Measurements from ENCODE around the gene MMD. TPM values are rescaled to one million over a fixed set of nuclear protein-coding genes. Genes with fewer than 3 reads are reported as not detected.
A peak's percentile ranks its signal among the peaks of the same experiment; 100 is the strongest.
"Not testable (repeated sequence)": the region's sequence is repeated elsewhere in the genome, so short reads cannot be mapped to it uniquely, and the experiment has no call there.

The MMD gene
- total and polyA plus RNA-seq, 5 donors: 10.3 to 19.0 (median 10.8) TPM

- no peaks in the 10 kb centered on the region for H3K4me1 ChIP-seq (ENCODE audit: control insufficient read depth, insufficient read depth, low read length)
- no peak overlapping the region for H3K4me3 ChIP-seq (ENCODE audit: low read length)
- no peak for DNase-seq
- 84% methylated on average over 4 of the region's 4 CpGs for WGBS
- H3K9me3 ChIP-seq (ENCODE audit: control insufficient read depth, low read length): no peaks in the 10 kb centered on the region
- ATAC-seq: no peak
- no peaks in the 10 kb centered on the region for H3K27me3 ChIP-seq (ENCODE audit: control insufficient read depth, insufficient read depth)
- H3K27ac ChIP-seq (ENCODE audit: low read length): no peak overlapping the region
- intact Hi-C loops (cut with DNase I): loop anchor here in 1 of 4 donors (10.0 kb wide), 1 partner anchor 82 kb away; the partner anchor contains the start of gene SMIM36
Observed at GRCh38 chr17:55432358-55433028, 10.9 kb upstream of the MMD start.

GRCh38 chr17:55431914-55432313, 10.3 kb upstream of the MMD start:
- no CpG with 5 or more reads among the region's 1 CpG for WGBS
- H3K4me1 ChIP-seq (ENCODE audit: control insufficient read depth, insufficient read depth, low read length); DNase-seq; H3K4me3 ChIP-seq (ENCODE audit: low read length); ATAC-seq; H3K27me3 ChIP-seq (ENCODE audit: control insufficient read depth, insufficient read depth); H3K9me3 ChIP-seq (ENCODE audit: control insufficient read depth, low read length); H3K27ac ChIP-seq (ENCODE audit: low read length): not testable (repeated sequence)
- intact Hi-C loops (cut with DNase I): loop anchor here in 1 of 4 donors (10.0 kb wide), 1 partner anchor 83 kb away; the partner anchor contains the start of gene SMIM36

- no peaks in the 10 kb centered on the region for H3K9me3 ChIP-seq (ENCODE audit: control insufficient read depth, low read length)
- no peak overlapping the region for H3K27ac ChIP-seq (ENCODE audit: low read length)
- DNase-seq (no peak), ATAC-seq (peak in 1 of 2 donors; percentile 24)
- intact Hi-C loops (cut with DNase I): loop anchor here in 1 of 4 donors (10.0 kb wide), 1 partner anchor 84 kb away; the partner anchor contains the start of gene SMIM36
- H3K27me3 ChIP-seq (ENCODE audit: control insufficient read depth, insufficient read depth): no peaks in the 10 kb centered on the region
- no peaks in the 10 kb centered on the region for H3K4me1 ChIP-seq (ENCODE audit: control insufficient read depth, insufficient read depth, low read length)
- WGBS: 44% methylated on average over 4 of the region's 4 CpGs
- H3K4me3 ChIP-seq (ENCODE audit: low read length): no peak overlapping the region
Observed at GRCh38 chr17:55430541-55431288, 9.1 kb upstream of the MMD start.

- ATAC-seq: no peak
- Histone ChIP-seq H3K4me3 (ENCODE audit: low read length) (no peak overlapping the region), H3K27ac (ENCODE audit: low read length) (no peak overlapping the region), H3K4me1 (ENCODE audit: control insufficient read depth, insufficient read depth, low read length) (no peaks in the 10 kb centered on the region), H3K9me3 (ENCODE audit: control insufficient read depth, low read length) (no peaks in the 10 kb centered on the region), H3K27me3 (ENCODE audit: control insufficient read depth, insufficient read depth) (no peaks in the 10 kb centered on the region)
- WGBS: 95% methylated on average over 2 of the region's 2 CpGs
- no peak for DNase-seq
- intact Hi-C loops (cut with DNase I): no loop called here
Observed at GRCh38 chr17:55427587-55427882, 5.9 kb upstream of the MMD start.

DNA sequence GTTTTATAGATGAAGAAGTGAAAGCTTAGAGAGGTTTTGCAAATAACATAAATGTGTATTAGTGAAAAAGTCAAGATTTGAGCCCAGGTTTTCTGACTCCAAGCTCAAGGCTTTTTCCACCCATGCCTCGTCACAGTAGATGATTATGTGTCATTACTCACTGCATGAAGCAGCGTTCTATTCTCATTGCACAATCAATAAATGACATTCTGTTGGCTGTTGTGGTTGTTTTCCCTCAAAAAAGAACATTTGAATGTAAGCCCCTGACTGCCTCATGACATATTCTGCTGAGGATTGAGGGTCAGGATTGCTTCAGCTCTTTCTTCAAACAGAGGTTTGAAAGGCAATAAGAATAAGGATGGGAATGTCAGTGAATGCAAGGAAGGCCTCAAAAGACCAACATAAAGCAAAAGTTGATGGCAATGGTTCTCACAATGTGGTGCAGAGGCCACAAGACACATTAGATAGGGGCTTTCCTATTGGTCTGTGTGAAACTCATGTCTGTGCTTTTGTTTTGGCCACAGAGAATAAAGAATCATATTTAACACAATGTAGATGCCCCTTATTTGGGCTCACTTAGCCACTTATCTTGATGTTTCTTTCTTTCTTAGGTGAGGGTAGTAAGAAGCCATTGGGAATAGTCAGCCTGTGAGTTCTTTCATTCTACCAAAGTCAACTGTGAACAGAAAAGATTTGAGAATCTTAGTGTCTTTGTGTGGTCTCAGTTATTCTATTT, 5.4 kb upstream of the MMD start:
- intact Hi-C loops (cut with DNase I): no loop called here
- Histone ChIP-seq H3K9me3 (ENCODE audit: control insufficient read depth, low read length) (no peaks in the 10 kb centered on the region), H3K4me1 (ENCODE audit: control insufficient read depth, insufficient read depth, low read length) (no peaks in the 10 kb centered on the region), H3K4me3 (ENCODE audit: low read length) (no peak overlapping the region), H3K27me3 (ENCODE audit: control insufficient read depth, insufficient read depth) (no peaks in the 10 kb centered on the region), H3K27ac (ENCODE audit: low read length) (no peak overlapping the region)
- 47% methylated on average over 2 of the region's 2 CpGs for WGBS
- DNase-seq (no peak), ATAC-seq (no peak)

DNA sequence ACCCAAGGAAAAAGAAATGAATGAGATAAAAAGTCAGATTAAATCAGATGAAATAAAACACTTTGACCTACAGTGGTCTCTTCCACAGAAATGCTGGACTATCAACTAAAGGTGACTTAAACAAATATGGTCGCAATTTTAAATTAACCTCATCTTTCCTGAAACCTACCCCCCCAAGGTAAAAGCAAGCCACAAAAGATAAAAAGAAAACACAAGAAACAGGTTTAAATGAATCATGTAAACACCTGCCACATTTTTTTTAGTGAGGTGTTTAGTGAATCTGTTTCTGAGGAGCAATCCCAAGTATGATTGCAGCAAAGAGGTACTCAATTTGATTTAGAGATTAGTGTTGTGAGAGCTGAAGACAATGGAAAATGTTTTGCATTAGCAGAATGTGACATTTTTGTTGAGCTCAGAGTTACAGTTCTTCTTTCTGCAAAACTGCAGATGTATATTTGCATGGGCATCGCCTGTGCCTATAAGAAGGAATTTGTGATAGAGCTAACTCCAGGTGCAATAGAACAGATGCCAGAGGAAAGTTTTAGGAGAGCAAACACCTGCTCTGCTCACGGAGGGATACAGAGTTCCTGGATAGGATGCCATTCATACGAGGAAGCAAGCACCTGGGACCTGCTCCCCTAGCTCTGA, 3.4 kb upstream of the MMD start:
- H3K27ac ChIP-seq (ENCODE audit: low read length): no peak overlapping the region
- H3K27me3 ChIP-seq (ENCODE audit: control insufficient read depth, insufficient read depth): no peaks in the 10 kb centered on the region
- peaks cover 2% of the 10 kb centered on the region for H3K4me1 ChIP-seq (ENCODE audit: control insufficient read depth, insufficient read depth, low read length)
- no peaks in the 10 kb centered on the region for H3K9me3 ChIP-seq (ENCODE audit: control insufficient read depth, low read length)
- no peak overlapping the region for H3K4me3 ChIP-seq (ENCODE audit: low read length)
- DNase-seq: no peak
- ATAC-seq: no peak
- intact Hi-C loops (cut with DNase I): no loop called here
- 69% methylated on average over 4 of the region's 4 CpGs for WGBS

GRCh38 chr17:55423535-55423934, 1.9 kb upstream of the MMD start:
- 74% methylated on average over 3 of the region's 3 CpGs for WGBS
- Histone ChIP-seq H3K4me1 (ENCODE audit: control insufficient read depth, insufficient read depth, low read length) (peaks cover 2% of the 10 kb centered on the region), H3K4me3 (ENCODE audit: low read length) (no peak overlapping the region), H3K9me3 (ENCODE audit: control insufficient read depth, low read length) (no peaks in the 10 kb centered on the region), H3K27me3 (ENCODE audit: control insufficient read depth, insufficient read depth) (no peaks in the 10 kb centered on the region), H3K27ac (ENCODE audit: low read length) (no peak overlapping the region)
- ATAC-seq: no peak
- intact Hi-C loops (cut with DNase I): no loop called here
- DNase-seq: no peak

- DNase-seq: peak in 1 of 3 donors; percentile 34
- H3K4me3 ChIP-seq (ENCODE audit: low read length); H3K27ac ChIP-seq (ENCODE audit: low read length); H3K9me3 ChIP-seq (ENCODE audit: control insufficient read depth, low read length); H3K4me1 ChIP-seq (ENCODE audit: control insufficient read depth, insufficient read depth, low read length); intact Hi-C loops (cut with DNase I); H3K27me3 ChIP-seq (ENCODE audit: control insufficient read depth, insufficient read depth); ATAC-seq: not testable (repeated sequence)
- WGBS: 58% methylated on average over 6 of the region's 6 CpGs
Observed at GRCh38 chr17:55422828-55423164, 1.2 kb upstream of the MMD start.

DNA sequence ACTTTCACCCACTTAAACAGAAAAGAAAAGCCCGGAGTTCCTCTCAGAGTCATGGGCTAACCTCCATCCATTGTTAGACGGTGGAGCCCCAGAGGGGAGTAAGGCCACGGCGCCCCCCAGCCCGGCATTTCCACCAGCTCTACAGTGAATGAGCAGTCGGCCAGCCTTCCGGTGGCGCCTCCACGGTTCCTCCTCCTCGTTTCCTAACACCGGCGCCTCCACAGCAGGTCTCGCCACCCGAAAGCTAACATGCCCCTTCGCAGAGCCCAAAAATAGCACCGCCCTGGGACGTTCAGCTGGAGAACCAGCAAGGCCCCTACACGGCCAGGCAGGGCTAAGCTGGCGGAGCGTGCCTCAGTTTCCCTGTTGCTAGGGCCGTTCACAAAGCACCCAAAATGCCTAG, 858 bp downstream of the MMD start:
- peak; percentile 42 to 63 for ATAC-seq
- peak; percentile 57 to 85 (median 81) for DNase-seq
- Histone ChIP-seq H3K9me3 (ENCODE audit: control insufficient read depth, low read length) (no peaks in the 10 kb centered on the region), H3K27ac (ENCODE audit: low read length) (peak overlapping the region; percentile 71), H3K4me1 (ENCODE audit: control insufficient read depth, insufficient read depth, low read length) (peaks cover 5% of the 10 kb centered on the region), H3K4me3 (ENCODE audit: low read length) (peak overlapping the region; percentile 83), H3K27me3 (ENCODE audit: control insufficient read depth, insufficient read depth) (no peaks in the 10 kb centered on the region)
- 1% methylated on average over 21 of the region's 21 CpGs for WGBS
- intact Hi-C loops (cut with DNase I): no loop called here

GRCh38 chr17:55420067-55420775, 1.4 kb downstream of the MMD start:
- H3K27me3 ChIP-seq (ENCODE audit: control insufficient read depth, insufficient read depth): no peaks in the 10 kb centered on the region
- peaks cover 5% of the 10 kb centered on the region for H3K4me1 ChIP-seq (ENCODE audit: control insufficient read depth, insufficient read depth, low read length)
- 25% methylated on average over 6 of the region's 6 CpGs for WGBS
- H3K4me3 ChIP-seq (ENCODE audit: low read length): peak overlapping the region; percentile 83
- ATAC-seq (no peak), DNase-seq (peak in 1 of 3 donors; percentile 35)
- intact Hi-C loops (cut with DNase I): no loop called here
- peak overlapping the region; percentile 71 for H3K27ac ChIP-seq (ENCODE audit: low read length)
- no peaks in the 10 kb centered on the region for H3K9me3 ChIP-seq (ENCODE audit: control insufficient read depth, low read length)
